Liver (tissue), 9 donors: ENCODE measurements around the gene ARHGEF16. TPM values are rescaled to one million over a fixed set of nuclear protein-coding genes. Genes with fewer than 3 reads are reported as not detected.

Source experiments
- DNase-seq: peaks from one replicate; pipeline ENCODE4 v3.0.0-alpha.2; 2017; ENCODE audit warnings: low spot score
- H3K27ac ChIP-seq, 2 donors: one replicate each; pipeline ENCODE4 v1.7.0; 2013; ENCODE audit warnings: inconsistent platforms in 2 of 2, low read length in 2 of 2, control low read depth in 1 of 2, low read depth in 1 of 2, mild to moderate bottlenecking in 1 of 2
- H3K27me3 ChIP-seq, 4 donors: one replicate each; pipeline versions ENCODE4 v1.6.1 to v1.7.0; 2013; ENCODE audit warnings: low read length in 3 of 4, inconsistent platforms in 1 of 4, mild to moderate bottlenecking in 1 of 4, moderate library complexity in 1 of 4; ENCODE audit not compliant: control insufficient read depth in 4 of 4, insufficient read depth in 4 of 4
- H3K36me3 ChIP-seq, 4 donors: one replicate each; pipeline versions ENCODE4 v1.6.1 to v1.7.0; 2013; ENCODE audit warnings: low read length in 3 of 4, mild to moderate bottlenecking in 3 of 4, low read depth in 1 of 4, moderate library complexity in 1 of 4; ENCODE audit not compliant: control insufficient read depth in 4 of 4, insufficient read depth in 3 of 4
- H3K4me1 ChIP-seq, 4 donors: one replicate each; pipeline versions ENCODE4 v1.6.1 to v1.7.0; 2013; ENCODE audit warnings: low read length in 3 of 4, mild to moderate bottlenecking in 3 of 4, moderate library complexity in 1 of 4; ENCODE audit not compliant: control insufficient read depth in 4 of 4, insufficient read depth in 4 of 4
- H3K4me3 ChIP-seq, 3 donors: one replicate each; pipeline versions ENCODE4 v1.6.1 to v1.7.0; 2013; ENCODE audit warnings: low read length in 3 of 3, control low read depth in 1 of 3, low read depth in 1 of 3, mild to moderate bottlenecking in 1 of 3
- H3K9ac ChIP-seq, 2 donors: one replicate each; pipeline ENCODE4 v1.7.0; 2013; ENCODE audit warnings: low read length in 2 of 2, mild to moderate bottlenecking in 2 of 2, moderate library complexity in 2 of 2, control low read depth in 1 of 2, low read depth in 1 of 2
- H3K9me3 ChIP-seq, 4 donors: one replicate each; pipeline versions ENCODE4 v1.6.1 to v1.7.0; 2013; ENCODE audit warnings: low read length in 3 of 4; ENCODE audit not compliant: control insufficient read depth in 4 of 4
- EGR1 ChIP-seq, 2 donors: IDR thresholded peaks; 2 replicates each; pipeline ENCODE4 v1.6.1; 2016 to 2018; ENCODE audit warnings: antibody characterized with exemption in 2 of 2, low read depth in 2 of 2
- FOXA2 ChIP-seq: IDR thresholded peaks from 2 replicates; pipeline ENCODE4 v1.6.1; 2016; ENCODE audit warnings: antibody characterized with exemption
- GABPA ChIP-seq, 2 donors: IDR thresholded peaks in 1 of 2; conservative IDR thresholded peaks in 1 of 2; 2 replicates each; pipeline ENCODE4 v1.6.1; 2016; ENCODE audit warnings: antibody characterized with exemption in 2 of 2, mild to moderate bottlenecking in 1 of 2, moderate library complexity in 1 of 2
- HNF4A ChIP-seq, 2 donors: conservative IDR thresholded peaks; 2 replicates each; pipeline ENCODE4 v1.6.1; 2016; ENCODE audit warnings: antibody characterized with exemption in 2 of 2, mild to moderate bottlenecking in 2 of 2
- JUND ChIP-seq, 2 donors: IDR thresholded peaks; 2 replicates each; pipeline ENCODE4 v1.6.1; 2016; ENCODE audit warnings: antibody characterized with exemption in 2 of 2
- NR2F2 ChIP-seq: IDR thresholded peaks from 2 replicates; pipeline ENCODE4 v1.6.1; 2016; ENCODE audit warnings: antibody characterized with exemption
- RAD21 ChIP-seq, 2 donors: IDR thresholded peaks; 2 replicates each; pipeline ENCODE4 v1.6.1; 2016; ENCODE audit warnings: antibody characterized with exemption in 2 of 2, mild to moderate bottlenecking in 2 of 2
- RXRA ChIP-seq, 2 donors: IDR thresholded peaks; 2 replicates each; pipeline ENCODE4 v1.6.1; 2017 to 2018; ENCODE audit warnings: antibody characterized with exemption in 2 of 2, mild to moderate bottlenecking in 1 of 2
- SP1 ChIP-seq: IDR thresholded peaks from 2 replicates; pipeline ENCODE4 v1.6.1; 2018; ENCODE audit warnings: antibody characterized with exemption, mild to moderate bottlenecking
- YY1 ChIP-seq: IDR thresholded peaks from 2 replicates; pipeline ENCODE4 v1.6.1; 2016; ENCODE audit warnings: antibody characterized with exemption, mild to moderate bottlenecking
- WGBS: extraction: QIAGEN DNeasy Blood & Tissue Kit; methylation state at CpG from one replicate; pipeline ENCODE4 v1.1.7; 2013; 5-methylcytosine and 5-hydroxymethylcytosine counted together
- polyA plus RNA-seq, 2 donors: library from polyadenylated mRNA; stranded (reverse) in 1 of 2; unstranded in 1 of 2; fragments of 200-250 nt in 1 of 2; fragments of >200 nt in 1 of 2; fragmentation: Nextera tagmentation in 1 of 2; extraction: Ambion mirVana in 1 of 2; gene quantifications; one replicate each; pipeline versions ENCODE4 v1.2.1 to v1.2.3, GENCODE V29; 2013 to 2015
- total RNA-seq, 2 donors: library from RNA; depleted of rRNA; stranded (reverse); fragments of >200 nt; gene quantifications; one replicate each; pipeline ENCODE4 v1.2.3, GENCODE V29; 2014
- TF ChIP-seq, protein P1 (sequence below): IDR thresholded peaks from 2 replicates; pipeline ENCODE4 v1.6.1; 2016; ENCODE audit warnings: antibody characterized with exemption
- TF ChIP-seq, protein P2 (sequence below): IDR thresholded peaks from 2 replicates; pipeline ENCODE4 v1.6.1; 2016; ENCODE audit warnings: antibody characterized with exemption
- TF ChIP-seq, protein P3 (sequence below): IDR thresholded peaks from 2 replicates; pipeline ENCODE4 v1.6.1; 2016; ENCODE audit warnings: antibody characterized with exemption, mild to moderate bottlenecking
- donor health status: healthy.
- donor health status: healthy.
- donor health status: healthy.
- donor health status: healthy.
- donor health status: healthy.

The ARHGEF16 gene
- total and polyA plus RNA-seq, 4 donors: 0.65 to 5.6 (median 2.8) TPM

DNA sequence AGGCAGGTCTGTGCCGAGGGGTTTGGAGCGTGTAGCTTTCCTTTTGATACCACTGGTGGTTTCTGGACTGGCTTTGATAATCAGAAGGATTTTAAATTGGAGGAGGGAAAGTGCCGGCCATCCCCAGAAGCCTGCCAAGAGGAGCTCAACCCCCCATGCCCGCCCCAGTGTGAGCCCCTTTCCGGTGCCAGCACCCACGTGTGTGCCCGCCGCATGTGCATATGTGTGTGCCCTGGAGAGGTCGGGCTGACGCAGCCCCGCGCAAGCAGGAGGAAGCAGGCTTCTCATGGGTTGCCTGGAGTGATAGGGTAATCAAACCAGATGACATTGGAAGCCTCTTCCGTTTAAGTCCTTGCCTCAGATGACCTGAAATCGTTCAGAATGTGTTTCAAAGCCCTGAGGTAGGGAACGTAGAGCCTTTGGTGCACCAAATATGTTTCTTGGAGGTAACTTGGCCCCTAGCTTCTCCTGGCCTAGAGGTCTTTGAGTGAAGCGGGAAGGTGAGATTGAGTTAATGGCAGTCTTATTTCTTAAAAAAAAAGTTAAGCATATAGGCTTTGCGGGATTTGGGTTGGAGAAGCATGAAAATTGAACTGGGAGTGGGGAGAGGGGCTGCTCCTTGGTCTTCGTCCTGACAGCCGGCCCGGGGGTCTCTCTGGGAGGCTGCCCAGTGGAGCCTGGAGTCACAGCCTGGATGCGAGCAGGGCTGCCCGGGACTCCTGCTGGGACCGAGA is 34.1 kb upstream of the ARHGEF16 start:
- TF ChIP-seq JUND (IDR thresholded peaks at IDR 0.05): no peak
- TF ChIP-seq YY1: no peak
- TF ChIP-seq FOXA2: no peak
- 83% methylated on average over 23 of the region's 23 CpGs for WGBS
- peaks cover 0 to 5% (median 0%) of the 10 kb centered on the region in 4 donors for H3K4me1 ChIP-seq

DNA sequence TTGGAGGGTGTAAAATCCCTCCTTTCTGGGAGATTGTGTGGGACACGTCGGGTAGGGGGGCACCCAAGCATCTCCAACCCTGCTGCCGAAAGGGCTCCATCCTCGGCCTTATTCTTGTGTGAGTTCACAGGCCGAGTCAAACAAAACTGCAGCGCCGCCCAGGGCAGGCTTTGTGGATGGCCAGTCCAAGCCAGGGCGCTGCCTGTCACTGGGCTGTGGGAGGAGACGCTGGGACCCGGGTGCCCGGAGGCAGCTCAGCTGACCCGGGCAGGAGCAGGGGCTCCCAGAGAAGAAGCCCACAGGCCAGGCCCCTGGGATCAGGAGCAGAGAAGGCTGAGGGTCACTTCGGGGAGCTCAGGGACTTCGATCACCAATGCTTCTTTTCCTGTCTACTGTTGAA is 31.8 kb upstream of the ARHGEF16 start:
- DNase-seq: no peak
- H3K36me3 ChIP-seq: no peaks in the 10 kb centered on the region
- no peak overlapping the region for H3K27ac ChIP-seq
- WGBS: 83% methylated on average over 14 of the region's 14 CpGs
- TF ChIP-seq FOXA2 (no peak), YY1 (no peak), EGR1 (IDR thresholded peaks at IDR 0.05; ENCODE audit: low read depth in 2 of 2) (no peak), HNF4A (conservative IDR thresholded peaks at IDR 0.05) (no peak), RAD21 (IDR thresholded peaks at IDR 0.05) (no peak)
- TF ChIP-seq, protein P1, sequence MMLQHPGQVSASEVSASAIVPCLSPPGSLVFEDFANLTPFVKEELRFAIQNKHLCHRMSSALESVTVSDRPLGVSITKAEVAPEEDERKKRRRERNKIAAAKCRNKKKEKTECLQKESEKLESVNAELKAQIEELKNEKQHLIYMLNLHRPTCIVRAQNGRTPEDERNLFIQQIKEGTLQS: no peak
- TF ChIP-seq, protein P2, sequence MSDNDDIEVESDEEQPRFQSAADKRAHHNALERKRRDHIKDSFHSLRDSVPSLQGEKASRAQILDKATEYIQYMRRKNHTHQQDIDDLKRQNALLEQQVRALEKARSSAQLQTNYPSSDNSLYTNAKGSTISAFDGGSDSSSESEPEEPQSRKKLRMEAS: no peak
- H3K4me3 ChIP-seq: no peak overlapping the region
- H3K9ac ChIP-seq: no peak overlapping the region
- peaks cover 0 to 6% (median 0%) of the 10 kb centered on the region in 4 donors for H3K27me3 ChIP-seq
- peaks cover 0 to 5% (median 0%) of the 10 kb centered on the region in 4 donors for H3K4me1 ChIP-seq
- no peaks in the 10 kb centered on the region for H3K9me3 ChIP-seq

More for the DNA sequence above, 34.1 kb upstream of the ARHGEF16 start:
- H3K9me3 ChIP-seq: peaks cover 0 to 4% (median 2%) of the 10 kb centered on the region in 4 donors
- H3K27me3 ChIP-seq: peaks cover 0 to 6% (median 0%) of the 10 kb centered on the region in 4 donors
- H3K27ac ChIP-seq: no peak overlapping the region
- no peak overlapping the region for H3K4me3 ChIP-seq
- no peak for DNase-seq
- no peaks in the 10 kb centered on the region for H3K36me3 ChIP-seq
- no peak overlapping the region for H3K9ac ChIP-seq

DNA sequence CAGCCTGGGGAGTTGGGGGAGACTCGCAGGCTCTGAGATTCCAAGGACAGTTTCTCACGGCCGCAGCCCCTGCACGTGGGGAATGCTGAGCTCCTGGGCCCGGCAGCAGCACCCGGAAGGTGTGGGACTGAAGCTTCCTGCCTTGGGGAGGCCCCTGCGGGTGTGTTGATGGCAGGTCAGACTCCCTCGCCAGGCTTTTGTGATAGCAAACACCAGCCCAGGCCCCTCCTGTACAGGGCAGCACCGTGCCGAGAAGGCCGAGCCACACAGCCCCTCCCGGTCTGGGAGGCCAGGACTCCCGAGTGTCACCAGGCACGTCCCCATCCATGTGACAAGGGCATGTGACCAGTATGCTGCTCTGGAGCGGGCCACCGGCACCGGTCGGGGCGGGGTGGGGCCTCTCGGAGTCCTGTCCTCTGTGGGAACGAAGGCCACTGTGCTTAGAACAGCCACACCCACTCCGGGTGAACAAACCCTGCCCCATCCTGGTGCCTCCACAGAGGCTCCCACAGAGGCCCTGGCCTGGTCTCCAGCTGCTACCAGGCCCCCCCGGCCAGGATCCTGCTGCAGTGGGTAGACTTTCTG is 31.1 kb upstream of the ARHGEF16 start:
- no peak overlapping the region for H3K27ac ChIP-seq
- H3K27me3 ChIP-seq: peaks cover 0 to 6% (median 0%) of the 10 kb centered on the region in 4 donors
- H3K9me3 ChIP-seq: no peaks in the 10 kb centered on the region
- DNase-seq: no peak
- no peak overlapping the region for H3K4me3 ChIP-seq
- H3K4me1 ChIP-seq: peaks cover 0 to 5% (median 0%) of the 10 kb centered on the region in 4 donors
- no peak overlapping the region for H3K9ac ChIP-seq
- H3K36me3 ChIP-seq: no peaks in the 10 kb centered on the region
- no peak for TF ChIP-seq GABPA (IDR thresholded peaks at IDR 0.05 in 1 of 2, conservative IDR thresholded peaks at IDR 0.05 in 1 of 2)
- 49% methylated on average over 23 of the region's 23 CpGs for WGBS

DNA sequence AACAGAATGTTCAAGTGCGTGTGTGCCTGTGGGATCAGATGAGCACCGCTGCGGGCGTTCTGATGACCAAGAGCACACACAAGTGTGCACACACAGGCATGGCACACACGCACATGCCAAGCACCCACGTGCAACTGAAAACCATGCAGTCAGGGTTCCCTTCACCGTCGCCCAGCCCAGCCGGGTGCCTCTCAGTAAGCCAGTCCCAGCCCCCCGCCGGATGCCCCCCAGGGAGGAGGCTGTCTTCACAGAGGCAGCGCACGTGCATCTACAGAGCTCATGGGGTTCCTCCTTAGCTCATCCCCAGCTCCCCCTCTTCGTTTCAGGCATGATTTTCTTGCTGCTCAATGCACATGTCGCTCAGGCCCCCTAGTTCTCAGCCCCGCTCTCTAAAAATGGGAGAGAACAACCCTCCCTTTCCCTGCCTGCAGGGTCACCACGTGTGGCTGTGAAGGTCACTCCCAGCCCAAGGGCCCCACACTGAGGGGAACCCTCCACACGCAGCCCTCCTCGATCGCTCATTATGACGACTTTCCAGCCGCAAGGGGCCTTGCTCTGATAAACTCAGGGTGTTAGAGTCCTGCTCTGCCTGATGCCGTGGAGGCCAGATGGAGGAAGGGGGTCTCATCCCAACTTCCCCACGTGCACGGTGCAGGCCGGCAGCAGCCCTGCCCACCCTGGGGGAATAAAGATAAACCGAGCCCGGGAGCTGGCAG is 30.4 kb upstream of the ARHGEF16 start:
- peaks cover 0 to 5% (median 0%) of the 10 kb centered on the region in 4 donors for H3K4me1 ChIP-seq

More for the DNA sequence above, 30.4 kb upstream of the ARHGEF16 start:
- Histone ChIP-seq H3K27ac (no peak overlapping the region), H3K36me3 (no peaks in the 10 kb centered on the region), H3K9me3 (no peaks in the 10 kb centered on the region), H3K4me3 (no peak overlapping the region), H3K27me3 (peaks cover 0 to 6% (median 0%) of the 10 kb centered on the region in 4 donors), H3K9ac (no peak overlapping the region)
- WGBS: 66% methylated on average over 28 of the region's 28 CpGs
- no peak for DNase-seq
- TF ChIP-seq SP1 (no peak), YY1 (no peak), RXRA (IDR thresholded peaks at IDR 0.05) (no peak), NR2F2 (no peak)
- TF ChIP-seq, protein P3, sequence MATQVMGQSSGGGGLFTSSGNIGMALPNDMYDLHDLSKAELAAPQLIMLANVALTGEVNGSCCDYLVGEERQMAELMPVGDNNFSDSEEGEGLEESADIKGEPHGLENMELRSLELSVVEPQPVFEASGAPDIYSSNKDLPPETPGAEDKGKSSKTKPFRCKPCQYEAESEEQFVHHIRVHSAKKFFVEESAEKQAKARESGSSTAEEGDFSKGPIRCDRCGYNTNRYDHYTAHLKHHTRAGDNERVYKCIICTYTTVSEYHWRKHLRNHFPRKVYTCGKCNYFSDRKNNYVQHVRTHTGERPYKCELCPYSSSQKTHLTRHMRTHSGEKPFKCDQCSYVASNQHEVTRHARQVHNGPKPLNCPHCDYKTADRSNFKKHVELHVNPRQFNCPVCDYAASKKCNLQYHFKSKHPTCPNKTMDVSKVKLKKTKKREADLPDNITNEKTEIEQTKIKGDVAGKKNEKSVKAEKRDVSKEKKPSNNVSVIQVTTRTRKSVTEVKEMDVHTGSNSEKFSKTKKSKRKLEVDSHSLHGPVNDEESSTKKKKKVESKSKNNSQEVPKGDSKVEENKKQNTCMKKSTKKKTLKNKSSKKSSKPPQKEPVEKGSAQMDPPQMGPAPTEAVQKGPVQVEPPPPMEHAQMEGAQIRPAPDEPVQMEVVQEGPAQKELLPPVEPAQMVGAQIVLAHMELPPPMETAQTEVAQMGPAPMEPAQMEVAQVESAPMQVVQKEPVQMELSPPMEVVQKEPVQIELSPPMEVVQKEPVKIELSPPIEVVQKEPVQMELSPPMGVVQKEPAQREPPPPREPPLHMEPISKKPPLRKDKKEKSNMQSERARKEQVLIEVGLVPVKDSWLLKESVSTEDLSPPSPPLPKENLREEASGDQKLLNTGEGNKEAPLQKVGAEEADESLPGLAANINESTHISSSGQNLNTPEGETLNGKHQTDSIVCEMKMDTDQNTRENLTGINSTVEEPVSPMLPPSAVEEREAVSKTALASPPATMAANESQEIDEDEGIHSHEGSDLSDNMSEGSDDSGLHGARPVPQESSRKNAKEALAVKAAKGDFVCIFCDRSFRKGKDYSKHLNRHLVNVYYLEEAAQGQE: no peak
